Measurements from ENCODE around the gene NTM. TPM values are rescaled to one million over a fixed set of nuclear protein-coding genes. Genes with fewer than 3 reads are reported as not detected.

Gene NTM
- total RNA-seq, 4 donors from 2014 or later, result 1.4 to 2.8 (median 1.7) TPM

DNA sequence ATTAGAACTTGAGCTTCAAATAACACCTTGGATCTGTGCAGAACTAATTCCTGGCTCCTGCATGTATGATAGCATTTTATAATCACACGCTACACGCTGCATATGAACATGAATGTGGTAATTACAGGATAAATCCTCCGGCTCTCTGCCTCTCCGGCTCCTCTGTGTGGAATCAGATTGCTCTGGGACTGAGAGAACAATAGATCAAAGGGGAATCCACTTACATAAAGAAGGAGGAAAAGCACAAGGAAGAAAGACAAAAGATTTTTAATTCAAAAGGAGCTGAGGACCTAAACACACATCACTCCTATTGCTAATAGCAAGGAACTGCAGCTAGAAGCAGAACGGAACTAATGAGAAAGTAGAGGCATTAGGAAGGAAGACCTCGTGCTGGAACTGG, 240.9 kb downstream of the NTM start:
- DNase-seq, result no peak
- no peaks in the 10 kb centered on the region for H3K36me3 ChIP-seq
- no peaks in the 10 kb centered on the region for H3K4me1 ChIP-seq
- TF ChIP-seq, protein P1, sequence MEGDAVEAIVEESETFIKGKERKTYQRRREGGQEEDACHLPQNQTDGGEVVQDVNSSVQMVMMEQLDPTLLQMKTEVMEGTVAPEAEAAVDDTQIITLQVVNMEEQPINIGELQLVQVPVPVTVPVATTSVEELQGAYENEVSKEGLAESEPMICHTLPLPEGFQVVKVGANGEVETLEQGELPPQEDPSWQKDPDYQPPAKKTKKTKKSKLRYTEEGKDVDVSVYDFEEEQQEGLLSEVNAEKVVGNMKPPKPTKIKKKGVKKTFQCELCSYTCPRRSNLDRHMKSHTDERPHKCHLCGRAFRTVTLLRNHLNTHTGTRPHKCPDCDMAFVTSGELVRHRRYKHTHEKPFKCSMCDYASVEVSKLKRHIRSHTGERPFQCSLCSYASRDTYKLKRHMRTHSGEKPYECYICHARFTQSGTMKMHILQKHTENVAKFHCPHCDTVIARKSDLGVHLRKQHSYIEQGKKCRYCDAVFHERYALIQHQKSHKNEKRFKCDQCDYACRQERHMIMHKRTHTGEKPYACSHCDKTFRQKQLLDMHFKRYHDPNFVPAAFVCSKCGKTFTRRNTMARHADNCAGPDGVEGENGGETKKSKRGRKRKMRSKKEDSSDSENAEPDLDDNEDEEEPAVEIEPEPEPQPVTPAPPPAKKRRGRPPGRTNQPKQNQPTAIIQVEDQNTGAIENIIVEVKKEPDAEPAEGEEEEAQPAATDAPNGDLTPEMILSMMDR (IDR thresholded peaks at IDR 0.05), result no peak
- TF ChIP-seq POLR2A (IDR thresholded peaks at IDR 0.05), result no peak
- no peaks in the 10 kb centered on the region for H3K9me3 ChIP-seq
- H3K27me3 ChIP-seq, result no peaks in the 10 kb centered on the region
- no peak overlapping the region for H3K4me3 ChIP-seq
- no peak overlapping the region for H3K27ac ChIP-seq

DNA sequence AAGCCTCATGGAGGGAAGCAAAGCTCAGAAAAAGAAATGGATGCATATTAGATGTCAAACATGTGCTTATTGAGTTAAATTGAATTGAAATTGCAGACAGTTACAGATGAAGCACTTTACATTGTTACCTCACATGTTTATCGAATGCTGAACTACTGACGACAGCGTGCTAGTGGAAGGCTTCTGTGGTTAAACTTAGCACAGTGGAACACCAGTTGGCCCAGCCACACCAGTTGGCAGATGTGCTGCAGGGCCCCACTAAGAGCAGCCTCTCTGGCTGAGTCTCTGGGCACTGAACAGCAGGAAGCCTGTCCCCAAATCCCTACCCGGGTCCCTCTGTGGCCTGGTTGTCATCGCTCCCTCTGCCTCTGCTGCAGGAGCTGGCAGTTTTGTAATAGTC, 242.1 kb downstream of the NTM start:
- H3K9me3 ChIP-seq, result no peaks in the 10 kb centered on the region
- H3K4me1 ChIP-seq, result no peaks in the 10 kb centered on the region
- no peaks in the 10 kb centered on the region for H3K27me3 ChIP-seq
- no peak overlapping the region for H3K4me3 ChIP-seq
- TF ChIP-seq POLR2A (IDR thresholded peaks at IDR 0.05), result no peak
- TF ChIP-seq, protein P1 (IDR thresholded peaks at IDR 0.05), result no peak
- no peaks in the 10 kb centered on the region for H3K36me3 ChIP-seq
- no peak for DNase-seq
- H3K27ac ChIP-seq, result no peak overlapping the region

GRCh38 chr11:131614631-131615030, 244.2 kb downstream of the NTM start:
- TF ChIP-seq, protein P1 (IDR thresholded peaks at IDR 0.05), result no peak
- TF ChIP-seq POLR2A (IDR thresholded peaks at IDR 0.05), result no peak
- Histone ChIP-seq H3K4me3 (no peak overlapping the region), H3K9me3 (no peaks in the 10 kb centered on the region), H3K4me1 (no peaks in the 10 kb centered on the region), H3K27me3 (no peaks in the 10 kb centered on the region), H3K36me3 (no peaks in the 10 kb centered on the region), H3K27ac (no peak overlapping the region)
- DNase-seq, result no peak

DNA sequence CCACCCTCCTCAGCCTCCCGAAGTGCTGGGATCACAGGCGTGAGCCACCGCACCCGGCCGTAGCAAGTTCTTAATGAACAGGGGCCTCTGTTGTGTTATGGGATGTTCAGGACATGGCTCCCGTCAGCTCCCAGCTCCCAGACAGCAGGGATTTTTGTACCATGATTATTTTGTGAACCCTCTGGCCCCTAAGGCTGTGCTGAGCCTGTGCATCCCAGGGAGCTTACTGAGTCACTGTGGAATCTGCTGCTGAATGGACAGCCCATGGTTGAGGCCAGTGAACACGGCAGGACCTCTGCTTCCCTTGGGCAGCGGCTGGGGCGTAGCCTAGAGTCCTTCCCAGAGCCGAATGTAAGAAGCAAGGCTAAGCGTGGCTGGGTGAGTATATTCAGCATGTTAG, 245.2 kb downstream of the NTM start:
- no peak for DNase-seq
- TF ChIP-seq, protein P1 (IDR thresholded peaks at IDR 0.05), result no peak
- no peak for TF ChIP-seq POLR2A (IDR thresholded peaks at IDR 0.05)
- Histone ChIP-seq H3K4me3 (no peak overlapping the region), H3K4me1 (no peaks in the 10 kb centered on the region), H3K27ac (no peak overlapping the region), H3K36me3 (no peaks in the 10 kb centered on the region), H3K27me3 (no peaks in the 10 kb centered on the region), H3K9me3 (no peaks in the 10 kb centered on the region)

- Histone ChIP-seq H3K4me1 (no peaks in the 10 kb centered on the region), H3K27ac (no peak overlapping the region), H3K9me3 (no peaks in the 10 kb centered on the region), H3K27me3 (no peaks in the 10 kb centered on the region), H3K36me3 (no peaks in the 10 kb centered on the region), H3K4me3 (no peak overlapping the region)
- TF ChIP-seq POLR2A (IDR thresholded peaks at IDR 0.05), result no peak
- TF ChIP-seq, protein P1 (IDR thresholded peaks at IDR 0.05), result no peak
- DNase-seq, result no peak
Measured at GRCh38 chr11:131616481-131617140, 246.2 kb downstream of the NTM start.

DNA sequence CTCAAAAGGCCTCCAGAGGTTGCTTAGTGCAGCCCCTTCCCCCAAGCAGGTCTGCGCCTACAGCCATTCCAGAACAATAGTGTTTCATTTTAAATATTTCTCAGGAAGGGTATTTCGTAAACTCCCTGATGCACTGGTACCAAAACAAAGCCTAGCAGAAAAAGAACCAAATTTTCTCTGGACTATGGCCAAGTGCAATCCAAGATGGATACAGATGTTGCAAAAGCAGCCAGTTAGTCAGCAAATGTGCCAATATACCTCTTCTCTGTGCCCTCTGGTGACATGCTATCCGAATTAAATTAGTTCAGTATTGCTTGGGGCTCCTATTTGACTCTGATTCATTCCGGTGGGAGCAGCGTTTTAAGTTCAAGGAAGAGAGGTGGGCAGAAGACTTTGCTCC, 247.8 kb downstream of the NTM start:
- Histone ChIP-seq H3K27me3 (no peaks in the 10 kb centered on the region), H3K27ac (no peak overlapping the region), H3K4me1 (no peaks in the 10 kb centered on the region), H3K4me3 (no peak overlapping the region), H3K36me3 (no peaks in the 10 kb centered on the region), H3K9me3 (no peaks in the 10 kb centered on the region)
- no peak for TF ChIP-seq POLR2A (IDR thresholded peaks at IDR 0.05)
- TF ChIP-seq, protein P1 (IDR thresholded peaks at IDR 0.05), result no peak
- DNase-seq, result no peak

Measured in Peyer's patch (tissue), 4 donors.